CD4-positive, alpha-beta T cell treated with Interleukin-1 beta for 1 hour (primary cell): Measurements from ENCODE around the gene IL1RL2.

Experiments used
- DNase-seq, 2 donors: peaks; one replicate each; pipeline ENCODE4 v3.0.0-alpha.2; 2020 to 2022

Gene IL1RL2

DNA sequence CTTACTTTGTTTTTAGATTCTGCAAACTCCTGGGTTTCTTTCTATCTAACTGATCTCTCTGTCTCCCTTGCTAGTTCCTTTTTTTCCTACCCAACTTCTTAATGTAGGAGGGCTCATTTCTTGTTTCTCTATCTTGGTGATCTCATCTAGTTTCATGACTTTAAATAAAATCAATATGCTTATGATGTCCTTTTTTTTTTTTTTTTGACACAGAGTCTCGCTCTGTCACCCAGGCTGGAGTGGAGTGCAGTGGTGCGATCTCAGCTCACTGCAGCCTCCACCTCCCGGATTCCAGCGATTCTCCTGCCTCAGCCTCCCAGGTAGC lies 82.3 kb downstream of the IL1RL2 start:
- DNase-seq = no peak

DNA sequence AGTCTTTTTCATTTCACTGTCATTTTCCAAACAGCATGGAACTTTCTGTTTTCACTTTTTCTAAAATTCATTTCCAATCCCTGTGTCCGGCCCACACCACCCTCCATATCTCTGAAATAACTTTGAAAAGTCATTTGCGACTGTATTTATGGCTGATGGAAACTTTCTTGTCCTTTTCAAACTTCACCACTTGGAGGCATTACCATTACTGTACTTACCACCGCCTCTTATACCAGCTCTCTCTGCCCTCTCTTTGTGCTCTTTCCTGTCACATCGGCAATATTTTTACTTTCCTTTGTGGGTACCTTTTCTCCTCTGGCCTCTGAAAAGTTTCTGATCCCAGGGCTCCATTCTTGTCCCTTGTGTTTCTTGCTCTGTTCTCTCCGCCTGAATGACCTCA lies 85.0 kb downstream of the IL1RL2 start:
- DNase-seq = peak in 1 of 2 donors; percentile 24

DNA sequence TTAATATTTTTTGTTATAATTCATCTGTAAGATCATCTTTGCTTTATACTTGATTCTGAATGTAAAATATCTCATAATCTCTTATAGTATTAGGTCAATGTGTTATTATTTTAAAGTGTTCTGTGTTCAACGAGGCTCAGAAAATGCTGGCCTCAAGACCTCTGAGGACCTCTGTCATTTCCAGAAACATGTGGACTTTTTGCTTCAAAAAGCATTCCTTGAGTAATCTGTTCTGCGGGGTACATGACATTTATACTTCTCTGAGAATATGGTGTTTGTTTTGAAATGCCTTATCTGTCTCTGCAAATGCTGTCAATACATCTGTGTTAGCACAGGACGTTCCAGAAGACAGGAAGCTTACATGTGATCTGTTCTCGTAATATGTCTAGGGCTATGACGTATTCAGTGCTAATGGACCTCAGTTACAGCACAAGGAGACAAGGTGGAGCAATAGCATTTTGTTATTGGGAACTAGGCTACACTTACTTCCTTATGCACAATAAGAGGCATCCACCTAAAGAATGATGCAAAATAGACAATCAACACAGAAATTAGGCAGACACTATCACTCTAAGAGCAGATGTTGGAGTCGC lies 86.9 kb downstream of the IL1RL2 start:
- DNase-seq = no peak

DNA sequence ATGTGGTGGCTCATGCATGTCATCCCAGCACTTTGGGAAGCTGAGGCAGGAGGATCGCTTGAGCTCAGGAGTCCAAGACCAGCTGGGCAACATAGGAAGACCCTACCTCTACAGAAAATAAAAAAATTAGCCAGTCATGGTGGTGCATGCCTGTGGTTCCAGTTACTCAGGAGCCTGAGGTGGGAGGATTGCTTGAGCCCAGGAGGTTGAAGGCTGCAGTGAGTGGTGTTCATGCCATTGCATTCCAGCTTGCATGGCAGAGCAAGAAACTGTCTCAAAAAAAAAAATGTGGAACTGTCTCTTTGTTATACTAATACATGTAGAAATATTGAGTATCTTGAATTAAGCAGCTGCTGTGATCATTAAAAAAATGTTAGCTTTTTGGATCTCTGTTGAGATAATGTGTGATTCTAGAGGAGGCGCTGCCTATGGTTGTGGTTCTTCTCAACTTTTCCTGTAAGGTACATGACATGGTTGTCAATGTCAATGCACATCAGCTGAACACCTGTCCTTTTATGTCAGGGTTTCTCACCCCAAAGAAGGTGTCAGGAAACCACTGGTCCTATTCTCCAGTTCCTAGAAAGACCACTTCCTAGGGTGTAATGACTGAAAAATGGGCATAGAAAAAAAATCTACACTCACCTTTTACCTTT lies 89.9 kb downstream of the IL1RL2 start:
- no peak for DNase-seq

DNA sequence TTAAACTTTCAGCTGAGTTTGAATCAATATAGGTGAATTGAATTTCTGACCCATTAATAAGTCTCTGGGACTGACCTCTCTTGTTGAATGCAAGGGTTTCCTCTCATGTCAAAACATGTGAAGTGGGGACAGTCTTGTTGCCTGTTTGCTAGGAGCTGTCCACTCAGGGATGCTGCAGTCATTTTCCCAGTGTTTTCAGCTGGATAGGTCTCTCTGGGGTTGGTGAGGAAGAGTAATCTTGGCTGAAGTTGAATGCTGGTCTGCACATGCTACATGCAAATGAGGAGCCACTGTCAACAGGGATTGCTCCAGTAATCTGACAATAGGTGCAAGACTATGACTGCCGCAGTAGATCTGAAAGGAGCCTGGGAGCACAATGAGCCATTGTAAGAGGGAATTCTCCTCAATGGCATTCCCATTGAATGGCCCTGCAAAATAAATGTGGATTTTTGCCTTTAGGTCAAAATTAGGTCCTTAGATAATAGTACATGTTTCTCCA lies 90.4 kb downstream of the IL1RL2 start:
- no peak for DNase-seq

DNA sequence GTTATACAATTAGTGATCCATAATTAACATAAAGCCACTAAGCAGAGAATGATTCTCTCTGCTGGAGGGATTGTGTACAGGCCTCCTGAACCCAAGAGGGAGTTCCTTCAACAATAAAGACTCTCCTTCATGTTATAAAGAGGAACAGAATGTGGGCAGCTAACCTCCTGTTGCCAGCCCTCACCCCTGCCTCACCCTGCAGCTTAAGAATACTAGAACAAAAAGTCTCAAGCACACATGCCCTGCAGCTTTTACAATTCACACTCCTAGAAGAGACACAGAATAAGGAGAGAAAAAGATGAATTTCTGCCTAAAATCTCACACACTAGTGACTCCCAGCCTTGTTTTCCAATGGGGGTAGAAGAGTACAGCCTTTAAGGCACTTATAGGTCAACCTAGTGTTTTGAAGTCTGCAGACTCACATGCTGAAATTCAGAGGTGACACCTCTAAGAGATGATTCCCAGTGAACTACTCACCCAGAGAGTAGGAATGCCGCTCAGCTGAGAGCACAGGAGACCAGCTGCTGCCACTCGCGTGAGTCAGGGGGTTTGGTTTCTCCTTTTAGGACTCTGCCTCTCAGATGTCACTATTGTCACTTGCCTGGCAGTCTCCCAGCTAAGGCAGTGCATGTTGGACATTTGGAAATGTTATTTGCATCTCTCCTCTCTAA lies 92.0 kb downstream of the IL1RL2 start:
- no peak for DNase-seq

DNA sequence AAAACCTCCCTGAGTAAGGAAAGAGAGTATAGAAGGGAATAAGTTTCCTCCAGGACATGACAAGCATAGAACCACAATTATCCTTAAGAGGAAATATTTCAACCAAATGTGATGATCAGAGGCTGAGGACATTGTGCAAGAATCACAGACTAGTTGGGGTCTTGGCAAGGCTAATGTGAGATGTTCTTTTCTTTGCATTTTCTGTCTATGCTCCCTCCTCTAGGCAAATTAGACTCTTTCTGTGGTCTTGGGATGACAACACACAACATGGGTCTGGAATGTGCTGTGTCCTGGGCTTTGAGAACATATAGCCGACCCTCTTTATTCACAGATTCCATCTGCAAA lies 92.5 kb downstream of the IL1RL2 start:
- no peak for DNase-seq

DNA sequence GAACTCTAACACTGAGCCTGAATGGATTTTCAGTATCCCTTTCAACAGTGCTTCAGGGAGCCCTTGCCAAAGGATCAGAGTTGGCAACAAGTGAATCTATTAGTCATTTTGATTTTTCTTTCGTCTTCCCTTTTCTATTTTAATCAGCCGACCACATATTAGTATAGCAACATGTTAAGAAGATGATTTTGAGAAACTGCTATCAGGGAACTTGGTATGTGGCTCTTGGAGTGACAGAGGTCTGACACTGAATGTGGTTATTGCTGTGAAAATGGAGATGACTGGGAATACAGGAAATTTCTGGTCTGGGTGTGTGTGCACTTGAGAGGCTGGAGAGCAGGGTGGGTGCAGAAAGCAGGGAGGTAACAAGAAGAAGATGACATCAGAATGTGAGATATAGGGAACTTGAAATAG lies 95.9 kb downstream of the IL1RL2 start:
- DNase-seq = no peak

DNA sequence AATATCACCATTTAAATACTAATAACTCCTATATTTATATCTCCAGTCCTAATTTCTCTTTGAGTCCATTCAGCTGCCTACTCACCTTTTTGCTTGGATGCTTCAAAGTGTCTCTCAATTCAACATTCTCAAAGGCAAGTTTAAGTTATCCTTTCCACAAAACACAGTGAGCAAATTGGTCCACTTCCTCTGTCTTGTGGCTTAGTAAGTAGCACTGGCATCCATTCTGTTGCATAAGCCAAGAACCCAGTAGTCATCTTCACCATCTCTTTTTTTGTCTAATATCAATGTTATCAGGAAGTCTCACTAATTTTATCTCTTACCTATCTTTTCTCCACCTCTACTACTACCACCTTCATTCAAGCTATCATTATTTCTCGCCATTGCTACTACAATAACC lies 97.2 kb downstream of the IL1RL2 start:
- no peak for DNase-seq

DNA sequence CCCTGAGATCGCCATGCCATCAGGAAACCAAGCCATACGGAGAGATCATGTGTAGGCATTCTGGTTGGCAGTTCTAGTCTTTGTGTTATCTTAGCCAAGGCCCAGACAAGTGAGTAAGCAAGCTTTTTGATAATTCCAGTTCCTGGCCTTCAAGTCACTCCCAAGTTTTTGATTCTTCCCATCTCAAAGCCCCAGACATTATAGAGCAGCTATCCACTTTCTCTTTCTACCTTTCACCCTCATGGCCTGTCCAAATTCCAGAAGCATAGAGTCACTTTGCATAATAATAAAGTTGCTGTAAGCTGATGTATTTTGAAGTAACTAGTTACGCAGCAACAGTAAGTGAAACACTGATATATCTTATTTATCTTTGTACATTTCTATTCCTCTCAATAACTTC lies 97.8 kb downstream of the IL1RL2 start:
- DNase-seq = no peak

DNA sequence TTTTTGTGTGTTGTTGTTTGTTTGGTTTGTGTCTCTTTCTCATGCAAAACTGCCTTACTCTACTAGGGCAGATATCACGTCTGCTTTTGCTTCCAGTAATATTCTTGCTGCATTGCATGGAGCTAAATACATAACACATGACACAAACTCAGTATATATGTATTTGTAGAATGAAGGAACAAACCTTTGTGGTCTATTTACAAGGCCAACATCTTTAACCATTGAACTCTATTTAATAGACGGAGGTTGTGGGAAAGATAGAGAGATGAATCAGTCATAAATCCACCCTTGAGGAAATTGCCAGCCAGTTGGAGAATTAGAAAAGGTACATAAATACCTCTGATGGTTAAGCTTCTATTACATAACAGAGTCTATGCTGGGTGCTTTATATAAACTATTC lies 98.5 kb downstream of the IL1RL2 start:
- DNase-seq = no peak

DNA sequence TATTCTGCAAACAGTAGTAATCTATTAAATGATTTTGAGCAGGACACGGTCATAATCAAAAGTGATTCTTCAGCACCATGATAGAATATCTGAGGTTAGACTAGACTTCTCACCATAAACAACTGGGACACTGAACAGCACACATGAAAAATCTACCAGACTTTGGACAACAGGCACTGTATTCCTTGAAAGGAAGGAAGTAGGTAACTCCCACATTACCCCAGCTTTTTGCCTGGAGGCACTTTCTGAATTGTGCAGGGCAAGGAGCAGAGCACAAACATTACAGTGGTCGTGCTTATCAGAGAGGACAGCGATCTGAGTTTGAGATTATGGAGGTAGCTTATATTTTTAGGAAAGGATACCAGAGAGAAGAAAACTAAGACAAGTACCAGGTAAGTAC lies 99.2 kb downstream of the IL1RL2 start:
- DNase-seq = no peak

DNA sequence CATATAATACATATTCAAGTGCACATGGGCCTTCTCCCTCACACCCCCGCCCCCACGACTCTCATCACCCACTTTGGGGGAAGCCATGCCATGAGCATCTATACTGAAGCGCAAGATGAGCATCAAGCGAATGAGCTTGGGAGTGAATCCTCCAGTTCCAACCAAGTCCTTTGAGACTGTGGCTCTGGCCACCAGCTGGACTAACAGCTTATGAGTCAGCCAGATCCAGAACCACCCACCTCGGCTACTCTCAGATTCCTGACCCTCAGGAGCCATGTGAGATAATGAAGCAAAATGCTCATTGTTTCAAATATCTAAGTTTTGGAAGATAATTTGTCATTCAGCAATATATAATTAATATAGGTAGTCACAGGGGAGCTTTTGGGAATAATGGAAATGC lies 102.3 kb downstream of the IL1RL2 start:
- DNase-seq = no peak
